Psoas muscle (tissue), 8 donors: Measurements from ENCODE around the gene NLGN1. TPM values are rescaled to one million over a fixed set of nuclear protein-coding genes. Genes with fewer than 3 reads are reported as not detected.

Source experiments
- ATAC-seq, 4 donors: fragments of 200-7000 bp; cut with Tn5 transposase; one replicate each; pipeline ENCODE4 v1.9.1; 2020; ENCODE audit warnings: moderate library complexity in 3 of 4, mild to moderate bottlenecking in 2 of 4
- DNase-seq, 2 donors: peaks; one replicate each; pipeline ENCODE4 v3.0.0-alpha.2; 2020
- H3K27ac ChIP-seq: fragments of 200-600 bp; one replicate; pipeline ENCODE4 v1.8.0; 2022
- H3K27me3 ChIP-seq, 3 donors: fragments of 200-600 bp in 1 of 3; one replicate each; pipeline versions ENCODE4 v1.6.1 to v1.8.0; 2013 to 2022; ENCODE audit warnings: low read length in 2 of 3, mild to moderate bottlenecking in 2 of 3, moderate library complexity in 1 of 3; ENCODE audit not compliant: insufficient read depth in 3 of 3
- H3K36me3 ChIP-seq, 2 donors: fragments of 200-600 bp in 1 of 2; one replicate each; pipeline versions ENCODE4 v1.6.1 to v1.8.0; 2013 to 2022; ENCODE audit warnings: low read depth in 1 of 2, mild to moderate bottlenecking in 1 of 2, moderate library complexity in 1 of 2; ENCODE audit not compliant: insufficient read depth in 1 of 2
- H3K4me1 ChIP-seq: fragments of 200-600 bp; one replicate; pipeline ENCODE4 v1.8.0; 2022
- H3K4me3 ChIP-seq: fragments of 200-600 bp; one replicate; pipeline ENCODE4 v1.8.0; 2022; ENCODE audit warnings: mild to moderate bottlenecking
- H3K9me3 ChIP-seq: fragments of 200-600 bp; one replicate; pipeline ENCODE4 v1.8.0; 2022
- WGBS, 3 donors: extraction: QIAGEN DNeasy Blood & Tissue Kit; methylation state at CpG; one replicate each; pipeline versions ENCODE4 v1.1.6 to v1.1.7; 2013; 5-methylcytosine and 5-hydroxymethylcytosine counted together
- intact Hi-C, 2 donors: fragments of 100-400 bp; cut with DNase I; formaldehyde crosslinking; loops; one replicate each; pipeline versions ENCODE4 v1.11.0 to v1.14.2; 2022
- polyA plus RNA-seq, 3 donors: library from polyadenylated mRNA; stranded (reverse); fragments of 200-250 nt; gene quantifications; one replicate each; pipeline ENCODE4 v1.2.3, GENCODE V29; 2013
- total RNA-seq, 4 donors: library from RNA; stranded (reverse); fragmentation: NEBNext Ultra II Directional in 2 of 4; extraction: Animal tissue kit (Norgen Biotek cat#: 25700) in 2 of 4; gene quantifications; one replicate each; pipeline versions ENCODE4 v1.2.1 to v1.2.4, GENCODE V29; 2021 to 2023
- TF ChIP-seq, protein P1 (sequence below): fragments of 200-600 bp; IDR thresholded peaks from one replicate; pipeline ENCODE4 v1.8.0; 2022; ENCODE audit warnings: antibody characterized with exemption
- donor health status: healthy with polysubstance abuse.
- donor health status: DM: no; HTN: no; CAD: no; lungs with moderate emphysema.
- donor health status: Bipolar disorder and iron deficiency.
- donor health status: healthy.
- donor health status: DM: yes; HTN: yes; CAD: no.
- donor health status: DM: no; HTN: no; CAD: no.
- donor health status: DM: no; HTN: no; CAD: no.
- donor health status: DM: yes; HTN: yes; CAD: no.

The NLGN1 gene
- total and polyA plus RNA-seq, 7 donors: 0.04 to 1.0 (median 0.54) TPM

DNA sequence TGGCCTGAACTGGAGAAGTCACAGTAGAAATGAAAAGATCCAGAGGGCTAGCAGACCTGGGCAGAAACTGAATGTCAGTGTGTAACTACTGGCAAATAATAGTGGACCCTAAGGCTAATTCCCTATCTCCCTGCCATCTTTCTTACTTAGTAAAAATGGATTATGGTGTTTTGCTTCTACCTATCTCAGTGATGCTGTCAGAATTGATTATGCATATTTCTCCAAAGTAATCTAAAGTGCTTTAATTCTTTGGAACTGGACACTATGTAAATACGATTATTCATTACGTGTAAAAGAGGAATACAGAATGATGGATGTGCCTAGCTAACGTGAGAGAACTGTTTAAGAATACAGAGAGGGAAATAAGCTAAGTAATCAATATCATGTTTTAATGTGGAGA is 651.9 kb downstream of the NLGN1 start:
- Histone ChIP-seq H3K4me3 (no peak overlapping the region), H3K27me3 (no peaks in the 10 kb centered on the region), H3K4me1 (no peaks in the 10 kb centered on the region), H3K27ac (no peak overlapping the region), H3K36me3 (no peaks in the 10 kb centered on the region), H3K9me3 (no peaks in the 10 kb centered on the region)
- ATAC-seq (no peak), DNase-seq (no peak)
- WGBS, 3 donors: 80 to 84% (median 82%) methylated on average over 3 of the region's 3 CpGs
- intact Hi-C loops: no loop called here
- TF ChIP-seq, protein P1, sequence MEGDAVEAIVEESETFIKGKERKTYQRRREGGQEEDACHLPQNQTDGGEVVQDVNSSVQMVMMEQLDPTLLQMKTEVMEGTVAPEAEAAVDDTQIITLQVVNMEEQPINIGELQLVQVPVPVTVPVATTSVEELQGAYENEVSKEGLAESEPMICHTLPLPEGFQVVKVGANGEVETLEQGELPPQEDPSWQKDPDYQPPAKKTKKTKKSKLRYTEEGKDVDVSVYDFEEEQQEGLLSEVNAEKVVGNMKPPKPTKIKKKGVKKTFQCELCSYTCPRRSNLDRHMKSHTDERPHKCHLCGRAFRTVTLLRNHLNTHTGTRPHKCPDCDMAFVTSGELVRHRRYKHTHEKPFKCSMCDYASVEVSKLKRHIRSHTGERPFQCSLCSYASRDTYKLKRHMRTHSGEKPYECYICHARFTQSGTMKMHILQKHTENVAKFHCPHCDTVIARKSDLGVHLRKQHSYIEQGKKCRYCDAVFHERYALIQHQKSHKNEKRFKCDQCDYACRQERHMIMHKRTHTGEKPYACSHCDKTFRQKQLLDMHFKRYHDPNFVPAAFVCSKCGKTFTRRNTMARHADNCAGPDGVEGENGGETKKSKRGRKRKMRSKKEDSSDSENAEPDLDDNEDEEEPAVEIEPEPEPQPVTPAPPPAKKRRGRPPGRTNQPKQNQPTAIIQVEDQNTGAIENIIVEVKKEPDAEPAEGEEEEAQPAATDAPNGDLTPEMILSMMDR: no peak

DNA sequence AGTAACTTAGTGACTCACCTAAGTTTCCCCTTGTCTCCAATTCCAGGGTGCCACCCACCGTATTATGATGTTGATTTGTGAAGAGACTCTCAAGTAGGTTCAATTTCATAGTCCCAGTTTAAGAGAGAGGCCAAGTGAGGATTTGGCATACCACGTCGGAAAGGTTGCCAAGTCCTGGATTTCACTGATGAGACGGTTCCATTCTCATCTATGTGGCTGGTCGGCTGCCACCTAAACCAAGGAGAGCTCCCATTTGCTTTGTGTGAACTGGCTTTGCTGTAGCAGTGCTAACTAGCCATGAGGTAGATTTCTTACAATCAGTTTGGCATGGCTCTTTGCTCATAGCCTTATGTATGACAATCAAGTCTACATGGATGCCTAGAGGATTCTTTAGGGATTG is 653.6 kb downstream of the NLGN1 start:
- Histone ChIP-seq H3K4me3 (no peak overlapping the region), H3K4me1 (no peaks in the 10 kb centered on the region), H3K9me3 (no peaks in the 10 kb centered on the region), H3K27ac (no peak overlapping the region), H3K36me3 (no peaks in the 10 kb centered on the region), H3K27me3 (no peaks in the 10 kb centered on the region)
- intact Hi-C loops: no loop called here
- ATAC-seq: no peak
- DNase-seq: no peak
- WGBS, 3 donors: 40 to 56% (median 47%) methylated on average over 5 of the region's 5 CpGs
- TF ChIP-seq, protein P1: no peak

DNA sequence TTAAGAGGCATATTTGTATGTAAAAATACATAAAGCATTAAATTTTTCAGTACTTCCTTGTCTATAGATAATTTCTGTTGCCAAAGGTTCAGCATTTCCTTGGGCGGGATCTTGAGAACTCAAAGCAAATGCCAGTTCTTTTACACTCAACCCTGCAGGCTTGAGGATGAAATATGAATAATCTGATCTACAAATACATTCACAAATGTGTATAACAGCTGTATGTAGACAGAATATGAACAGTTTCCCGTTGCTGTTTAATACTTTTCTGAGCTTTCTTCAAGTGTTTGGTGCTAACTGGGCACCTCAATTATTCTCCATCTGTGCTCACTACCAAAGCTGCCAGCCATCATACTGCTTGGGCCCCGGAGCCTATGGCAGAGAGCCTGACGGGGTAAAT is 661.3 kb downstream of the NLGN1 start:
- TF ChIP-seq, protein P1: no peak
- intact Hi-C loops: no loop called here
- Histone ChIP-seq H3K4me1 (no peaks in the 10 kb centered on the region), H3K27me3 (no peaks in the 10 kb centered on the region), H3K9me3 (no peaks in the 10 kb centered on the region), H3K27ac (no peak overlapping the region), H3K36me3 (no peaks in the 10 kb centered on the region), H3K4me3 (no peak overlapping the region)
- ATAC-seq: no peak
- 81 to 82% (median 81%) methylated on average over 4 of the region's 4 CpGs for WGBS, 3 donors
- DNase-seq: no peak

DNA sequence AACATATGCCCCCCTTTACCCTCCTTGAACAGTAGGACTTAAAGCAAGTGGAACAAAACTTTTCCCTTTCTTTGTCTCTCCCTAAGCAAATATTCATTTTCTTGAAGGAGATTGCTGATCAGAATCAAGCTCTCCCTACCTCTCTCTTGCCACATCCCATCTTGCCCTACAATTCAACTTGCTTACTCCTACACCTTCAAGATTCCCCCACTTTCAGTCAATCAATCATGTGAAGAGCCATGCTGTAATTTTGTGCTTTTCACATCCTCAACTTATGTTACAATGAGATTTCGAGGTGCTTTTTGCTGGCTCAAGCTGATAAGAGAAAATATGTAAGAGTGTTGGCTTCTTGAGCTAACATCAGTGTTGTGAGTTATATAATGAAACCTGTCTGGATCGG is 662.9 kb downstream of the NLGN1 start:
- Histone ChIP-seq H3K4me1 (no peaks in the 10 kb centered on the region), H3K27me3 (no peaks in the 10 kb centered on the region), H3K27ac (no peak overlapping the region), H3K4me3 (no peak overlapping the region), H3K9me3 (no peaks in the 10 kb centered on the region), H3K36me3 (no peaks in the 10 kb centered on the region)
- ATAC-seq (no peak), DNase-seq (no peak)
- intact Hi-C loops: no loop called here
- TF ChIP-seq, protein P1: no peak
- 66 to 69% (median 69%) methylated on average over 2 of the region's 2 CpGs for WGBS, 3 donors

DNA sequence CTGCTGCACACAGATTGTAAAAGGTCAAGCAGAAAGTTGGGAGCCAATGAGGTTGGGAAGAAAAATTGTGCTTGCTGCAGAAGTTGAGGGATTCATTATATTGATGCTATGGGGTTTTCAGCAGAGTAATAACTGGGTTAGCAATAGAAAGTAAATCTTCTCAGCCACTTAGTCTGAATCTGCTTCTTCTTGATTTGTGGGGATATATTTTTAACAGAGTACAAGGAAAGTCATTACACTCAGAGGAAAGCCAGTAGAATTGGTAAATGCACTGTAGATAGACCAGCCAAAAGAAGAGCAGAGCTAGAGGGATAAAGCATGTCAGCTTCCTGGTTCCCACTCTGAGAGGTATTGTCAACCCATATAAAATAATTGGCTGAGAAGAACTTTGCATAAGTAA is 663.6 kb downstream of the NLGN1 start:
- DNase-seq: no peak
- ATAC-seq: no peak
- Histone ChIP-seq H3K9me3 (no peaks in the 10 kb centered on the region), H3K27ac (no peak overlapping the region), H3K36me3 (no peaks in the 10 kb centered on the region), H3K4me1 (no peaks in the 10 kb centered on the region), H3K4me3 (no peak overlapping the region), H3K27me3 (no peaks in the 10 kb centered on the region)
- TF ChIP-seq, protein P1: no peak
- intact Hi-C loops: no loop called here
